ENCODE data around the gene PET100. TPM values are rescaled to one million over a fixed set of nuclear protein-coding genes. Genes with fewer than 3 reads are reported as not detected.

The PET100 gene
- total and polyA plus RNA-seq, 2 experiments from 2014 or later, result 8.6 to 636 TPM

- TF ChIP-seq ZNF114 (CRISPR knock-in tag; IDR thresholded peaks at IDR 0.05), result no peak
- no peak for TF ChIP-seq ETS1 (IDR thresholded peaks at IDR 0.05)
- TF ChIP-seq ZNF331 (CRISPR knock-in tag; IDR thresholded peaks at IDR 0.05; ENCODE audit: low read depth), result no peak
- TF ChIP-seq CREB1 (CRISPR knock-in tag; IDR thresholded peaks at IDR 0.05; ENCODE audit: low read depth), result no peak
- no peak for TF ChIP-seq CTCF (conservative IDR thresholded peaks at IDR 0.05; ENCODE audit: low read depth in 2 of 2)
- TF ChIP-seq JUNB (IDR thresholded peaks at IDR 0.05; ENCODE audit: unreplicated experiment), result no peak
- no peak for TF ChIP-seq NANOG (IDR thresholded peaks at IDR 0.05; ENCODE audit: borderline replicate concordance)
- TF ChIP-seq REST (IDR thresholded peaks at IDR 0.05; ENCODE audit: unreplicated experiment), result no peak
- no peak for TF ChIP-seq ZNF462 (CRISPR knock-in tag; IDR thresholded peaks at IDR 0.05)
- TF ChIP-seq STAT1 (IDR thresholded peaks at IDR 0.05; ENCODE audit: unreplicated experiment), result no peak
- no peak for TF ChIP-seq EZH2phosphoT487 (IDR thresholded peaks at IDR 0.05; ENCODE audit: unreplicated experiment)
- TF ChIP-seq EZH2 (IDR thresholded peaks at IDR 0.05; ENCODE audit: low read depth, unreplicated experiment), result no peak
- no peak for TF ChIP-seq POLR2AphosphoS5 (IDR thresholded peaks at IDR 0.05; ENCODE audit: low read depth)
- Histone ChIP-seq H3K4me2 (no peak overlapping the region), H3K27me3 (ENCODE audit: insufficient read depth) (no peaks in the 10 kb centered on the region), H4K20me1 (replicated peaks; ENCODE audit: insufficient read depth) (no peaks in the 10 kb centered on the region; the same call in none of the 2 replicates), H3K36me3 (ENCODE audit: insufficient read depth) (no peaks in the 10 kb centered on the region; the same call in 1 of the 2 replicates), H3K4me1 (ENCODE audit: insufficient read depth) (no peaks in the 10 kb centered on the region), H3K27ac (ENCODE audit: low read depth) (no peak overlapping the region), H3K79me2 (replicated peaks; ENCODE audit: insufficient read depth) (no peaks in the 10 kb centered on the region), H2AFZ (no peak overlapping the region), H3F3A (replicated peaks; ENCODE audit: low read depth) (no peaks in the 10 kb centered on the region), H3K9me2 (ENCODE audit: insufficient read depth) (no peaks in the 10 kb centered on the region), H3K4me3 (no peak overlapping the region)
- DNase-seq (ENCODE audit: low spot score) (no peak), ATAC-seq (no peak)
- H3K4me3 Mint-ChIP-seq, result no peak overlapping the region
- no peak overlapping the region for H3K27ac Mint-ChIP-seq
- H3K27me3 Mint-ChIP-seq (ENCODE audit: insufficient read depth, low read depth, poor library complexity), result peaks cover 12% of the 10 kb centered on the region
- no peaks in the 10 kb centered on the region for H3K9me3 Mint-ChIP-seq
- H3K36me3 Mint-ChIP-seq (ENCODE audit: low read depth), result peaks cover 39% of the 10 kb centered on the region
- H3K4me1 Mint-ChIP-seq, result no peaks in the 10 kb centered on the region
These were observed 10.7 kb upstream of the PET100 start for GRCh38 chr19:7618771-7619510.
